ENCODE results near the gene WBP4. TPM values are rescaled to one million over a fixed set of nuclear protein-coding genes. Genes with fewer than 3 reads are reported as not detected.
A peak's percentile ranks its signal among the peaks of the same experiment; 100 is the strongest.

Gene WBP4
- polyA plus RNA-seq, 1 of the 3 experiments (the other 2 are of a cell fraction), result 6.4 TPM

DNA sequence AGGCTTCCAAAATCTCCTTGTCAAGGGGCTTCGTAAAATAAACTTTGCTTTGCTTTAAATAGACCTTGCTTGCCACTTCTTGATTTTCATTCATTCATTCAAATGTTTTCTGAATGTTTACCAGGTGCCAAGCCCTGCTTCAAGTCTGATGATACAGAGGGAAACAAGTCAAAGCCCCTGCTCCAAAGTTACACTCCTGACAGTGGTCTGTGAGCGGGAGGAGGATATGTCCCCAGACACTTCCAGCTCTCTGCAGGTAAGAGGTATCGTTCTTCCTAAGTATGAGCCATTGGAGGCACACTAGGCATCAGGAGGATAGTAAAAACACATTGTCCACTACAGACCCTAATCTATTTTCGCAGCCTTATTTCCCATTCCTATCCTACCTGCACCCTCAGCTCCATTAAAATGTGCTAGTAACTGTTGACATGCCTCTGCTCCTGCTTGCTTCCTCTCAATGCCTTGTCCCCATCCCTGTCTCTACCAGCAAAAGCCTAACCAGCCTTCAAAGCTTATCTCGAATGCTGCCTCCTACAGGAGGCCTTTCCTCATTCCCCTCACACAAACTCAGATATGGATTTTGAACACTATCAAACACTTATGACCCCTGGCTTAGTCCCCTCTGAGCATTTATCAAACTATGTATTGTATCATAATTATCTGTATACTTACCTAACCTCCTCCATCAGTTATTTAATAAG, 6.2 kb upstream of the WBP4 start:
- H3K36me3 ChIP-seq (replicated peaks in 1 of 2; ENCODE audit: control insufficient read depth in 1 of 2, insufficient read depth in 2 of 2, low read length in 1 of 2), result peaks cover 0 to 5% of the 10 kb centered on the region in 2 experiments
- POLR2A ChIA-PET, result no interaction called here
- DNase-seq, result peak; percentile 15
- H3K27ac ChIP-seq (ENCODE audit: low read depth in 2 of 2, low read length in 1 of 2), result no peak overlapping the region
- peaks cover 98% of the 10 kb centered on the region for H3K79me2 ChIP-seq (ENCODE audit: insufficient read depth)
- no peaks in the 10 kb centered on the region for H3K27me3 ChIP-seq (ENCODE audit: insufficient read depth)
- H2AFZ ChIP-seq (ENCODE audit: low read depth), result no peak overlapping the region
- CTCF ChIA-PET, result interaction anchor here (0.6 to 3.1 kb wide), 19 partner anchors 9 to 704 kb away, joined by 3 to 19 read pairs (median 3); partner anchors contain the start of gene SLC25A15
- TF ChIP-seq FOXM1 (IDR thresholded peaks at IDR 0.05; ENCODE audit: low read depth), result no peak
- TF ChIP-seq, protein P1, sequence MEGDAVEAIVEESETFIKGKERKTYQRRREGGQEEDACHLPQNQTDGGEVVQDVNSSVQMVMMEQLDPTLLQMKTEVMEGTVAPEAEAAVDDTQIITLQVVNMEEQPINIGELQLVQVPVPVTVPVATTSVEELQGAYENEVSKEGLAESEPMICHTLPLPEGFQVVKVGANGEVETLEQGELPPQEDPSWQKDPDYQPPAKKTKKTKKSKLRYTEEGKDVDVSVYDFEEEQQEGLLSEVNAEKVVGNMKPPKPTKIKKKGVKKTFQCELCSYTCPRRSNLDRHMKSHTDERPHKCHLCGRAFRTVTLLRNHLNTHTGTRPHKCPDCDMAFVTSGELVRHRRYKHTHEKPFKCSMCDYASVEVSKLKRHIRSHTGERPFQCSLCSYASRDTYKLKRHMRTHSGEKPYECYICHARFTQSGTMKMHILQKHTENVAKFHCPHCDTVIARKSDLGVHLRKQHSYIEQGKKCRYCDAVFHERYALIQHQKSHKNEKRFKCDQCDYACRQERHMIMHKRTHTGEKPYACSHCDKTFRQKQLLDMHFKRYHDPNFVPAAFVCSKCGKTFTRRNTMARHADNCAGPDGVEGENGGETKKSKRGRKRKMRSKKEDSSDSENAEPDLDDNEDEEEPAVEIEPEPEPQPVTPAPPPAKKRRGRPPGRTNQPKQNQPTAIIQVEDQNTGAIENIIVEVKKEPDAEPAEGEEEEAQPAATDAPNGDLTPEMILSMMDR (IDR thresholded peaks at IDR 0.05), result peak; percentile 45
- H3K4me2 ChIP-seq, result no peak overlapping the region
- peaks cover 19% of the 10 kb centered on the region for H3F3A ChIP-seq (replicated peaks; ENCODE audit: insufficient read depth)
- H3K9me3 ChIP-seq, result no peaks in the 10 kb centered on the region
- no peak overlapping the region for H3K4me3 ChIP-seq (ENCODE audit: low read depth in 2 of 2, low read length in 1 of 2)
- H4K20me1 ChIP-seq (ENCODE audit: insufficient read depth), result peaks cover 12% of the 10 kb centered on the region
- H3K4me1 ChIP-seq (ENCODE audit: control insufficient read depth in 1 of 2, insufficient read depth in 2 of 2, low read depth in 1 of 2, low read length in 1 of 2), result peaks cover 0 to 8% of the 10 kb centered on the region in 2 experiments; a peak in 2 of 4 replicates
- WGBS (ENCODE audit: low lambda C conversion rate), result 94% methylated on average over 5 of the region's 5 CpGs
- H3K9ac ChIP-seq, result no peak overlapping the region
- no peaks in the 10 kb centered on the region for H3K9me2 ChIP-seq

DNA sequence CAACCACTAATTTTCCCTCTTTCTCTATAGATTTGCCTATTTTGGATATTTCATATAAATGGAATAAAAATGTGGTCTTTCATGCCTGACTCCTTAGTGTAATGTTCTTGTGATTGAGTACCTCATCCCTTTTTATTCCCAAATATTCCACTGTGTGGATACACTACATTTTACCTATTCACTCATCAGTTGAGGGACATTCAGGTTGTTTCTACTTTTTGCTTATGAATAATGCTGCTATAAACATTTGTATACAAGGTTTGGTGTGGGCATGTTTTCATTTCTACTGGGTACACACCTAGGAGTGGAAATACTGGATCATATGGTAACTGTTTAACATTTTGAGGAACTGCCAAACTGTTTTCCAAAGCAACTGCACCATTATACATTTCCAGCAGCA, 5.1 kb upstream of the WBP4 start:
- Histone ChIP-seq H3K4me3 (ENCODE audit: low read depth in 2 of 2, low read length in 1 of 2) (no peak overlapping the region), H3K9ac (no peak overlapping the region), H3K4me1 (ENCODE audit: control insufficient read depth in 1 of 2, insufficient read depth in 2 of 2, low read depth in 1 of 2, low read length in 1 of 2) (peaks cover 0 to 8% of the 10 kb centered on the region in 2 experiments; a peak in 2 of 4 replicates), H3K4me2 (no peak overlapping the region), H3K36me3 (replicated peaks in 1 of 2; ENCODE audit: control insufficient read depth in 1 of 2, insufficient read depth in 2 of 2, low read length in 1 of 2) (peaks cover 0 to 5% of the 10 kb centered on the region in 2 experiments), H2AFZ (ENCODE audit: low read depth) (no peak overlapping the region), H4K20me1 (ENCODE audit: insufficient read depth) (peaks cover 12% of the 10 kb centered on the region), H3K27ac (ENCODE audit: low read depth in 2 of 2, low read length in 1 of 2) (no peak overlapping the region), H3K9me2 (no peaks in the 10 kb centered on the region), H3F3A (replicated peaks; ENCODE audit: insufficient read depth) (peaks cover 22% of the 10 kb centered on the region), H3K27me3 (ENCODE audit: insufficient read depth) (no peaks in the 10 kb centered on the region), H3K9me3 (no peaks in the 10 kb centered on the region), H3K79me2 (ENCODE audit: insufficient read depth) (peaks cover 87% of the 10 kb centered on the region)
- CTCF ChIA-PET, result interaction anchor here (3.1 kb wide), 1 partner anchor 16 kb away, joined by 19 read pairs; no protein-coding TSS in a partner anchor
- POLR2A ChIA-PET, result no interaction called here
- DNase-seq, result no peak
- TF ChIP-seq, protein P2, sequence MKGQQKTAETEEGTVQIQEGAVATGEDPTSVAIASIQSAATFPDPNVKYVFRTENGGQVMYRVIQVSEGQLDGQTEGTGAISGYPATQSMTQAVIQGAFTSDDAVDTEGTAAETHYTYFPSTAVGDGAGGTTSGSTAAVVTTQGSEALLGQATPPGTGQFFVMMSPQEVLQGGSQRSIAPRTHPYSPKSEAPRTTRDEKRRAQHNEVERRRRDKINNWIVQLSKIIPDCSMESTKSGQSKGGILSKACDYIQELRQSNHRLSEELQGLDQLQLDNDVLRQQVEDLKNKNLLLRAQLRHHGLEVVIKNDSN (IDR thresholded peaks at IDR 0.05; ENCODE audit: borderline replicate concordance, low read depth), result no peak
- TF ChIP-seq ELF1 (IDR thresholded peaks at IDR 0.05), result no peak
- TF ChIP-seq RAD21 (IDR thresholded peaks at IDR 0.05; ENCODE audit: low read length), result no peak

DNA sequence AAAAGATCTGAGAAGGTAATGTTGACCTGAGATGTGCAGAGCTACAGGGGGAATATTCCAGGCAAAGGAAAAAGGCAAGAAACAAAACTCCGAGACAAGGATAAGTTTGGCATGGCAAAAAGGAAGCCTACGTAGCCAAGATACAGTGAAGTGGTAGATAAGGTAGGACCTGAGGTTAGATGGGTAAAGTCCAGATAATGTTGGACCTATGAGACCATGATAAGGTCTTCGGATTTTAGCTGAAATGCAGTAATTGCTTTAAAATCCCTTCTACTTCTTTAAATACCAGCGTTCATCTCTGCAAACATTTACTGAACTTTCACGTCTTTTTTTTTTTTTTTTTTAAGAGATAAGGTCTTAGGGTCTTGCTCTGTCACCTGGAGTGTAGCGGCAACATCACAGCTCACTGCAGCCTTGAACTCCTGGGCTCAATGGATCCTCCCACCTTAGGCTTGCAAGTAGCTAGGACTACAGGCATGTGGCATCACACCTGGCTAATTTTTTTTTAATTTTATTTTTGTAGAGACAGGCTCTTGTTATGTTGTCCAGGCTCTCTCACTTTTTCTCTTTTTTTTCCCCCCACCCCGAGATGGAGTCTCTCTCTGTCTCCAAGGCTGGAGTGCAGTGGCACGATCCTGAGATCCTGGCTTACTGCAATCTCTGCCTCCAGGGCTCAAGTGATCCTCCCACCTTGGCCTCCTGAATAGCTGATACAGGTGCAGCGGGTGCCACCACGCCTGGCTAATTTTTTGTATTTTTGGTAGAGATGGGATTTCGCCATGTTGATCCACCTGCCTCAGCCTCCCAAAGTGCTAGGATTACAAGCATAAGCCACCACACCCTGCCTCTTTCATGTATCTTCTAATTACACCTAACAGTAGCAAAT, 4.2 kb upstream of the WBP4 start:
- Histone ChIP-seq H3K9me2 (no peaks in the 10 kb centered on the region), H3K4me3 (ENCODE audit: low read depth in 2 of 2, low read length in 1 of 2) (no peak overlapping the region), H4K20me1 (ENCODE audit: insufficient read depth) (peaks cover 12% of the 10 kb centered on the region), H2AFZ (ENCODE audit: low read depth) (no peak overlapping the region), H3K9ac (no peak overlapping the region), H3F3A (replicated peaks; ENCODE audit: insufficient read depth) (peaks cover 26% of the 10 kb centered on the region), H3K79me2 (ENCODE audit: insufficient read depth) (peaks cover 79% of the 10 kb centered on the region), H3K4me2 (no peak overlapping the region), H3K9me3 (no peaks in the 10 kb centered on the region), H3K4me1 (ENCODE audit: control insufficient read depth in 1 of 2, insufficient read depth in 2 of 2, low read depth in 1 of 2, low read length in 1 of 2) (peaks cover 0 to 8% of the 10 kb centered on the region in 2 experiments; a peak in 2 of 4 replicates), H3K36me3 (replicated peaks in 1 of 2; ENCODE audit: control insufficient read depth in 1 of 2, insufficient read depth in 2 of 2, low read length in 1 of 2) (peaks cover 0 to 4% of the 10 kb centered on the region in 2 experiments), H3K27ac (ENCODE audit: low read depth in 2 of 2, low read length in 1 of 2) (no peak overlapping the region), H3K27me3 (ENCODE audit: insufficient read depth) (no peaks in the 10 kb centered on the region)
- POLR2A ChIA-PET, result no interaction called here
- CTCF ChIA-PET, result no interaction called here
- 96% methylated on average over 11 of the region's 11 CpGs for WGBS (ENCODE audit: low lambda C conversion rate)
- DNase-seq, result no peak
- no peak for TF ChIP-seq ELF1 (IDR thresholded peaks at IDR 0.05)
- TF ChIP-seq JUND (IDR thresholded peaks at IDR 0.05), result no peak
- TF ChIP-seq, protein P3, sequence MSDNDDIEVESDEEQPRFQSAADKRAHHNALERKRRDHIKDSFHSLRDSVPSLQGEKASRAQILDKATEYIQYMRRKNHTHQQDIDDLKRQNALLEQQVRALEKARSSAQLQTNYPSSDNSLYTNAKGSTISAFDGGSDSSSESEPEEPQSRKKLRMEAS (IDR thresholded peaks at IDR 0.05; ENCODE audit: low read depth), result no peak
- TF ChIP-seq, protein P4, sequence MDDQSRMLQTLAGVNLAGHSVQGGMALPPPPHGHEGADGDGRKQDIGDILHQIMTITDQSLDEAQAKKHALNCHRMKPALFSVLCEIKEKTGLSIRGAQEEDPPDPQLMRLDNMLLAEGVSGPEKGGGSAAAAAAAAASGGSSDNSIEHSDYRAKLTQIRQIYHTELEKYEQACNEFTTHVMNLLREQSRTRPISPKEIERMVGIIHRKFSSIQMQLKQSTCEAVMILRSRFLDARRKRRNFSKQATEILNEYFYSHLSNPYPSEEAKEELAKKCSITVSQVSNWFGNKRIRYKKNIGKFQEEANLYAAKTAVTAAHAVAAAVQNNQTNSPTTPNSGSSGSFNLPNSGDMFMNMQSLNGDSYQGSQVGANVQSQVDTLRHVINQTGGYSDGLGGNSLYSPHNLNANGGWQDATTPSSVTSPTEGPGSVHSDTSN (IDR thresholded peaks at IDR 0.05), result no peak
- TF ChIP-seq YY1 (IDR thresholded peaks at IDR 0.05; ENCODE audit: low read depth), result no peak
- TF ChIP-seq GABPA (IDR thresholded peaks at IDR 0.05; ENCODE audit: low read depth), result no peak
- TF ChIP-seq, protein P5, sequence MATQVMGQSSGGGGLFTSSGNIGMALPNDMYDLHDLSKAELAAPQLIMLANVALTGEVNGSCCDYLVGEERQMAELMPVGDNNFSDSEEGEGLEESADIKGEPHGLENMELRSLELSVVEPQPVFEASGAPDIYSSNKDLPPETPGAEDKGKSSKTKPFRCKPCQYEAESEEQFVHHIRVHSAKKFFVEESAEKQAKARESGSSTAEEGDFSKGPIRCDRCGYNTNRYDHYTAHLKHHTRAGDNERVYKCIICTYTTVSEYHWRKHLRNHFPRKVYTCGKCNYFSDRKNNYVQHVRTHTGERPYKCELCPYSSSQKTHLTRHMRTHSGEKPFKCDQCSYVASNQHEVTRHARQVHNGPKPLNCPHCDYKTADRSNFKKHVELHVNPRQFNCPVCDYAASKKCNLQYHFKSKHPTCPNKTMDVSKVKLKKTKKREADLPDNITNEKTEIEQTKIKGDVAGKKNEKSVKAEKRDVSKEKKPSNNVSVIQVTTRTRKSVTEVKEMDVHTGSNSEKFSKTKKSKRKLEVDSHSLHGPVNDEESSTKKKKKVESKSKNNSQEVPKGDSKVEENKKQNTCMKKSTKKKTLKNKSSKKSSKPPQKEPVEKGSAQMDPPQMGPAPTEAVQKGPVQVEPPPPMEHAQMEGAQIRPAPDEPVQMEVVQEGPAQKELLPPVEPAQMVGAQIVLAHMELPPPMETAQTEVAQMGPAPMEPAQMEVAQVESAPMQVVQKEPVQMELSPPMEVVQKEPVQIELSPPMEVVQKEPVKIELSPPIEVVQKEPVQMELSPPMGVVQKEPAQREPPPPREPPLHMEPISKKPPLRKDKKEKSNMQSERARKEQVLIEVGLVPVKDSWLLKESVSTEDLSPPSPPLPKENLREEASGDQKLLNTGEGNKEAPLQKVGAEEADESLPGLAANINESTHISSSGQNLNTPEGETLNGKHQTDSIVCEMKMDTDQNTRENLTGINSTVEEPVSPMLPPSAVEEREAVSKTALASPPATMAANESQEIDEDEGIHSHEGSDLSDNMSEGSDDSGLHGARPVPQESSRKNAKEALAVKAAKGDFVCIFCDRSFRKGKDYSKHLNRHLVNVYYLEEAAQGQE (IDR thresholded peaks at IDR 0.05; ENCODE audit: low read depth, low read length), result no peak
